ENCODE data around the gene DLGAP1.

DNA sequence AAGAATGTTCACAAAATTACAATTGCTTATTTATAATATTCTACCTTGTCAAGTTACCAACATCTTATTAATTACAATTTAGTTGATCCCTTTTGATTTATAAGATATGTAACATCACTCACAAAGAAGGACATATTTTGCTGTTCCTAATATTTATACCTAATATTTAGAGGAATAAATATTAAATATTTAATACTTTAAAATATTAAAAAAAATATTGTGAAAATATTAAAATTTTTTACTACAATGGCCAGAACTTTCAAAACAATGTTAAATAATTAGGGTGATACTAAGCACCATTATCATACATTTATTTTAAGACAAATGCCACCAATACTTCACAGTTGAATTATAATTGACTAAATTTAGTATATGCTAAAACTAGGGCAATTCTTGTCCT lies 254.7 kb downstream of the DLGAP1 start:
- TF ChIP-seq, protein P1, sequence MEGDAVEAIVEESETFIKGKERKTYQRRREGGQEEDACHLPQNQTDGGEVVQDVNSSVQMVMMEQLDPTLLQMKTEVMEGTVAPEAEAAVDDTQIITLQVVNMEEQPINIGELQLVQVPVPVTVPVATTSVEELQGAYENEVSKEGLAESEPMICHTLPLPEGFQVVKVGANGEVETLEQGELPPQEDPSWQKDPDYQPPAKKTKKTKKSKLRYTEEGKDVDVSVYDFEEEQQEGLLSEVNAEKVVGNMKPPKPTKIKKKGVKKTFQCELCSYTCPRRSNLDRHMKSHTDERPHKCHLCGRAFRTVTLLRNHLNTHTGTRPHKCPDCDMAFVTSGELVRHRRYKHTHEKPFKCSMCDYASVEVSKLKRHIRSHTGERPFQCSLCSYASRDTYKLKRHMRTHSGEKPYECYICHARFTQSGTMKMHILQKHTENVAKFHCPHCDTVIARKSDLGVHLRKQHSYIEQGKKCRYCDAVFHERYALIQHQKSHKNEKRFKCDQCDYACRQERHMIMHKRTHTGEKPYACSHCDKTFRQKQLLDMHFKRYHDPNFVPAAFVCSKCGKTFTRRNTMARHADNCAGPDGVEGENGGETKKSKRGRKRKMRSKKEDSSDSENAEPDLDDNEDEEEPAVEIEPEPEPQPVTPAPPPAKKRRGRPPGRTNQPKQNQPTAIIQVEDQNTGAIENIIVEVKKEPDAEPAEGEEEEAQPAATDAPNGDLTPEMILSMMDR (conservative IDR thresholded peaks at IDR 0.05; ENCODE audit: low read depth in 2 of 2): no peak
- TF ChIP-seq ZNF331 (CRISPR knock-in tag; IDR thresholded peaks at IDR 0.05; ENCODE audit: low read depth): no peak
- no peak for TF ChIP-seq STAT1 (IDR thresholded peaks at IDR 0.05; ENCODE audit: unreplicated experiment)
- TF ChIP-seq CREB1 (CRISPR knock-in tag; IDR thresholded peaks at IDR 0.05; ENCODE audit: low read depth): no peak
- TF ChIP-seq, protein P2, sequence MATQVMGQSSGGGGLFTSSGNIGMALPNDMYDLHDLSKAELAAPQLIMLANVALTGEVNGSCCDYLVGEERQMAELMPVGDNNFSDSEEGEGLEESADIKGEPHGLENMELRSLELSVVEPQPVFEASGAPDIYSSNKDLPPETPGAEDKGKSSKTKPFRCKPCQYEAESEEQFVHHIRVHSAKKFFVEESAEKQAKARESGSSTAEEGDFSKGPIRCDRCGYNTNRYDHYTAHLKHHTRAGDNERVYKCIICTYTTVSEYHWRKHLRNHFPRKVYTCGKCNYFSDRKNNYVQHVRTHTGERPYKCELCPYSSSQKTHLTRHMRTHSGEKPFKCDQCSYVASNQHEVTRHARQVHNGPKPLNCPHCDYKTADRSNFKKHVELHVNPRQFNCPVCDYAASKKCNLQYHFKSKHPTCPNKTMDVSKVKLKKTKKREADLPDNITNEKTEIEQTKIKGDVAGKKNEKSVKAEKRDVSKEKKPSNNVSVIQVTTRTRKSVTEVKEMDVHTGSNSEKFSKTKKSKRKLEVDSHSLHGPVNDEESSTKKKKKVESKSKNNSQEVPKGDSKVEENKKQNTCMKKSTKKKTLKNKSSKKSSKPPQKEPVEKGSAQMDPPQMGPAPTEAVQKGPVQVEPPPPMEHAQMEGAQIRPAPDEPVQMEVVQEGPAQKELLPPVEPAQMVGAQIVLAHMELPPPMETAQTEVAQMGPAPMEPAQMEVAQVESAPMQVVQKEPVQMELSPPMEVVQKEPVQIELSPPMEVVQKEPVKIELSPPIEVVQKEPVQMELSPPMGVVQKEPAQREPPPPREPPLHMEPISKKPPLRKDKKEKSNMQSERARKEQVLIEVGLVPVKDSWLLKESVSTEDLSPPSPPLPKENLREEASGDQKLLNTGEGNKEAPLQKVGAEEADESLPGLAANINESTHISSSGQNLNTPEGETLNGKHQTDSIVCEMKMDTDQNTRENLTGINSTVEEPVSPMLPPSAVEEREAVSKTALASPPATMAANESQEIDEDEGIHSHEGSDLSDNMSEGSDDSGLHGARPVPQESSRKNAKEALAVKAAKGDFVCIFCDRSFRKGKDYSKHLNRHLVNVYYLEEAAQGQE (IDR thresholded peaks at IDR 0.05; ENCODE audit: unreplicated experiment): no peak
- TF ChIP-seq, protein P3, sequence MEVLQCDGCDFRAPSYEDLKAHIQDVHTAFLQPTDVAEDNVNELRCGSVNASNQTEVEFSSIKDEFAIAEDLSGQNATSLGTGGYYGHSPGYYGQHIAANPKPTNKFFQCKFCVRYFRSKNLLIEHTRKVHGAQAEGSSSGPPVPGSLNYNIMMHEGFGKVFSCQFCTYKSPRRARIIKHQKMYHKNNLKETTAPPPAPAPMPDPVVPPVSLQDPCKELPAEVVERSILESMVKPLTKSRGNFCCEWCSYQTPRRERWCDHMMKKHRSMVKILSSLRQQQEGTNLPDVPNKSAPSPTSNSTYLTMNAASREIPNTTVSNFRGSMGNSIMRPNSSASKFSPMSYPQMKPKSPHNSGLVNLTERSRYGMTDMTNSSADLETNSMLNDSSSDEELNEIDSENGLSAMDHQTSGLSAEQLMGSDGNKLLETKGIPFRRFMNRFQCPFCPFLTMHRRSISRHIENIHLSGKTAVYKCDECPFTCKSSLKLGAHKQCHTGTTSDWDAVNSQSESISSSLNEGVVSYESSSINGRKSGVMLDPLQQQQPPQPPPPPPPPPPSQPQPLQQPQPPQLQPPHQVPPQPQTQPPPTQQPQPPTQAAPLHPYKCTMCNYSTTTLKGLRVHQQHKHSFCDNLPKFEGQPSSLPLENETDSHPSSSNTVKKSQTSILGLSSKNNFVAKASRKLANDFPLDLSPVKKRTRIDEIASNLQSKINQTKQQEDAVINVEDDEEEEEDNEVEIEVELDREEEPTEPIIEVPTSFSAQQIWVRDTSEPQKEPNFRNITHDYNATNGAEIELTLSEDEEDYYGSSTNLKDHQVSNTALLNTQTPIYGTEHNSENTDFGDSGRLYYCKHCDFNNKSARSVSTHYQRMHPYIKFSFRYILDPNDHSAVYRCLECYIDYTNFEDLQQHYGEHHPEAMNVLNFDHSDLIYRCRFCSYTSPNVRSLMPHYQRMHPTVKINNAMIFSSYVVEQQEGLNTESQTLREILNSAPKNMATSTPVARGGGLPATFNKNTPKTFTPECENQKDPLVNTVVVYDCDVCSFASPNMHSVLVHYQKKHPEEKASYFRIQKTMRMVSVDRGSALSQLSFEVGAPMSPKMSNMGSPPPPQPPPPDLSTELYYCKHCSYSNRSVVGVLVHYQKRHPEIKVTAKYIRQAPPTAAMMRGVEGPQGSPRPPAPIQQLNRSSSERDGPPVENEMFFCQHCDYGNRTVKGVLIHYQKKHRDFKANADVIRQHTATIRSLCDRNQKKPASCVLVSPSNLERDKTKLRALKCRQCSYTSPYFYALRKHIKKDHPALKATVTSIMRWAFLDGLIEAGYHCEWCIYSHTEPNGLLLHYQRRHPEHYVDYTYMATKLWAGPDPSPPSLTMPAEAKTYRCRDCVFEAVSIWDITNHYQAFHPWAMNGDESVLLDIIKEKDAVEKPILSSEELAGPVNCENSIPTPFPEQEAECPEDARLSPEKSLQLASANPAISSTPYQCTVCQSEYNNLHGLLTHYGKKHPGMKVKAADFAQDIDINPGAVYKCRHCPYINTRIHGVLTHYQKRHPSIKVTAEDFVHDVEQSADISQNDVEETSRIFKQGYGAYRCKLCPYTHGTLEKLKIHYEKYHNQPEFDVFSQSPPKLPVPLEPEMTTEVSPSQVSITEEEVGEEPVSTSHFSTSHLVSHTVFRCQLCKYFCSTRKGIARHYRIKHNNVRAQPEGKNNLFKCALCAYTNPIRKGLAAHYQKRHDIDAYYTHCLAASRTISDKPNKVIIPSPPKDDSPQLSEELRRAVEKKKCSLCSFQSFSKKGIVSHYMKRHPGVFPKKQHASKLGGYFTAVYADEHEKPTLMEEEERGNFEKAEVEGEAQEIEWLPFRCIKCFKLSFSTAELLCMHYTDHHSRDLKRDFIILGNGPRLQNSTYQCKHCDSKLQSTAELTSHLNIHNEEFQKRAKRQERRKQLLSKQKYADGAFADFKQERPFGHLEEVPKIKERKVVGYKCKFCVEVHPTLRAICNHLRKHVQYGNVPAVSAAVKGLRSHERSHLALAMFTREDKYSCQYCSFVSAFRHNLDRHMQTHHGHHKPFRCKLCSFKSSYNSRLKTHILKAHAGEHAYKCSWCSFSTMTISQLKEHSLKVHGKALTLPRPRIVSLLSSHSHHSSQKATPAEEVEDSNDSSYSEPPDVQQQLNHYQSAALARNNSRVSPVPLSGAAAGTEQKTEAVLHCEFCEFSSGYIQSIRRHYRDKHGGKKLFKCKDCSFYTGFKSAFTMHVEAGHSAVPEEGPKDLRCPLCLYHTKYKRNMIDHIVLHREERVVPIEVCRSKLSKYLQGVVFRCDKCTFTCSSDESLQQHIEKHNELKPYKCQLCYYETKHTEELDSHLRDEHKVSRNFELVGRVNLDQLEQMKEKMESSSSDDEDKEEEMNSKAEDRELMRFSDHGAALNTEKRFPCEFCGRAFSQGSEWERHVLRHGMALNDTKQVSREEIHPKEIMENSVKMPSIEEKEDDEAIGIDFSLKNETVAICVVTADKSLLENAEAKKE (CRISPR knock-in tag; IDR thresholded peaks at IDR 0.05): no peak
- TF ChIP-seq NANOG (IDR thresholded peaks at IDR 0.05; ENCODE audit: borderline replicate concordance): no peak
- no peak for TF ChIP-seq EZH2 (IDR thresholded peaks at IDR 0.05; ENCODE audit: low read depth, unreplicated experiment)
- no peak for TF ChIP-seq POLR2AphosphoS5 (IDR thresholded peaks at IDR 0.05; ENCODE audit: low read depth)
- TF ChIP-seq, protein P4, sequence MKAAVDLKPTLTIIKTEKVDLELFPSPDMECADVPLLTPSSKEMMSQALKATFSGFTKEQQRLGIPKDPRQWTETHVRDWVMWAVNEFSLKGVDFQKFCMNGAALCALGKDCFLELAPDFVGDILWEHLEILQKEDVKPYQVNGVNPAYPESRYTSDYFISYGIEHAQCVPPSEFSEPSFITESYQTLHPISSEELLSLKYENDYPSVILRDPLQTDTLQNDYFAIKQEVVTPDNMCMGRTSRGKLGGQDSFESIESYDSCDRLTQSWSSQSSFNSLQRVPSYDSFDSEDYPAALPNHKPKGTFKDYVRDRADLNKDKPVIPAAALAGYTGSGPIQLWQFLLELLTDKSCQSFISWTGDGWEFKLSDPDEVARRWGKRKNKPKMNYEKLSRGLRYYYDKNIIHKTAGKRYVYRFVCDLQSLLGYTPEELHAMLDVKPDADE (IDR thresholded peaks at IDR 0.05): no peak

Measured in GM23338 (cell line).